ENCODE measurements around the gene ELMOD2.

DNA sequence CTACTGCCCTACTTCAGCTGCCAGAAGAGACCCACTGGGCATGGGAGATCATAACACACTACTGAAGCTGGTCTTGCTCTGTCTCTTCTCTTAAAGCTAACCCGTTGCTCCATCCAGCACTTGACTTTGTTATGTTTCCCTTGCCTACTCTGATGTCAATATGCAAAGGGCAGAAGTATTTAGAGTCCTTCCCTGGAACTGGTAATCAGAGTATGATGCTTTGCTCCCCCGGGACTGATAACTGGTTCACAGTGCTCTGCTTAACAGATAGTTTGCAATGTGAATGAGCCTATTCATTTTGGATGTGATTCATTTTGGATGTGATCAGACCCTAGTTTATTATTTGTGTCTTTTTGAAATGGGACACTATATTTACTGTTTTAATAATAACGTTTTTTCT is 57.1 kb downstream of the ELMOD2 start:
- TF ChIP-seq POLR2A (IDR thresholded peaks at IDR 0.05) = no peak
- TF ChIP-seq POLR2AphosphoS5 (IDR thresholded peaks at IDR 0.05) = no peak
- TF ChIP-seq, protein P1, sequence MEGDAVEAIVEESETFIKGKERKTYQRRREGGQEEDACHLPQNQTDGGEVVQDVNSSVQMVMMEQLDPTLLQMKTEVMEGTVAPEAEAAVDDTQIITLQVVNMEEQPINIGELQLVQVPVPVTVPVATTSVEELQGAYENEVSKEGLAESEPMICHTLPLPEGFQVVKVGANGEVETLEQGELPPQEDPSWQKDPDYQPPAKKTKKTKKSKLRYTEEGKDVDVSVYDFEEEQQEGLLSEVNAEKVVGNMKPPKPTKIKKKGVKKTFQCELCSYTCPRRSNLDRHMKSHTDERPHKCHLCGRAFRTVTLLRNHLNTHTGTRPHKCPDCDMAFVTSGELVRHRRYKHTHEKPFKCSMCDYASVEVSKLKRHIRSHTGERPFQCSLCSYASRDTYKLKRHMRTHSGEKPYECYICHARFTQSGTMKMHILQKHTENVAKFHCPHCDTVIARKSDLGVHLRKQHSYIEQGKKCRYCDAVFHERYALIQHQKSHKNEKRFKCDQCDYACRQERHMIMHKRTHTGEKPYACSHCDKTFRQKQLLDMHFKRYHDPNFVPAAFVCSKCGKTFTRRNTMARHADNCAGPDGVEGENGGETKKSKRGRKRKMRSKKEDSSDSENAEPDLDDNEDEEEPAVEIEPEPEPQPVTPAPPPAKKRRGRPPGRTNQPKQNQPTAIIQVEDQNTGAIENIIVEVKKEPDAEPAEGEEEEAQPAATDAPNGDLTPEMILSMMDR (IDR thresholded peaks at IDR 0.05) = no peak
